GM12892 (cell line): ENCODE results near the gene ATP6V1G1.

Experiments
- POLR2A ChIP-seq: IDR thresholded peaks from 2 replicates; pipeline ENCODE4 v1.6.1; 2011; ENCODE audit warnings: low read depth, low read length, control low read depth
- POLR2AphosphoS5 ChIP-seq: IDR thresholded peaks from 2 replicates; pipeline ENCODE4 v1.6.1; 2011; ENCODE audit warnings: low read depth, low read length, control low read depth
- TAF1 ChIP-seq: IDR thresholded peaks from 2 replicates; pipeline ENCODE4 v1.6.1; 2011; ENCODE audit warnings: low read depth, mild to moderate bottlenecking, control low read depth, low read length, borderline replicate concordance

DNA sequence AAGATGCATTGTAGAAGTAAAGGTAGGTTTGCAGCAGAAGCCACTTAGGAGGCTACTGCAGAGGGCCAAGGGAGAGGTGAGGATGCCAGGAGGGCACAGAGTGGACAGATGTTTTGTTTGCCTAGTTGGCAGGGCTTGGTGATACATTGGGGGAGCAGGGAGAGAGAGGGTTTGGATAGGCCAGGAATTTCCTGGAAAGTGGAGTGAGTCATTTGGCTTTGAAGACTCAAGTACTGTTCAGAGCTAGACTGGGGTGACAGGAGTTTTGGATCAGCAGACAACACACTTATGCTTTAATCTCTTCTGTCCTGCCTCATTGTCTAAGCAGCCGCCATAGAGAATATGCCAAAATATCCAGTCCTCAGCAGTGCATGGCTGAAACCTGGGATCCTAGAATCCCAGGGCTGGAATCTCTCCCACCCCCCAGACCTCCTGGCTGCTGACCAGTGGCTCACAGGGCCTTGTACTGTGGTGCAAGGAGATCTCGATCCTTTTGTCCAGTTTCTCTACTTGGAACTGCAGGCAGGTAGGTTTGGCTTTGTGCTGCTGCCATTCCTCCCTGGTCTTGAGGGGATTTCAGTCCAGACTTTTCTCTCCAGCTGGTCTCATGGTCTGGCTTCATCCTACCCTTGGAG lies 34.5 kb downstream of the ATP6V1G1 start:
- TF ChIP-seq POLR2AphosphoS5: no peak
- no peak for TF ChIP-seq POLR2A
- TF ChIP-seq TAF1: no peak
